Measurements from ENCODE around the gene HIPK2.

Gene HIPK2

GRCh38 chr7:139732471-139733167, 45.2 kb downstream of the HIPK2 start:
- no peak for FAIRE-seq

GRCh38 chr7:139731802-139732470, 45.9 kb downstream of the HIPK2 start:
- no peak for FAIRE-seq

GRCh38 chr7:139730746-139731612, 46.8 kb downstream of the HIPK2 start:
- FAIRE-seq = no peak

- no peak for FAIRE-seq
Observed at GRCh38 chr7:139728203-139728602, 49.6 kb downstream of the HIPK2 start.

- no peak for FAIRE-seq
Observed at GRCh38 chr7:139727151-139727705, 50.6 kb downstream of the HIPK2 start.

- no peak for FAIRE-seq
Observed at GRCh38 chr7:139726485-139726869, 51.3 kb downstream of the HIPK2 start.

GRCh38 chr7:139725858-139726484, 51.8 kb downstream of the HIPK2 start:
- no peak for FAIRE-seq

GRCh38 chr7:139725077-139725476, 52.7 kb downstream of the HIPK2 start:
- no peak for FAIRE-seq

GRCh38 chr7:139722604-139723003, 55.2 kb downstream of the HIPK2 start:
- no peak for FAIRE-seq

- no peak for FAIRE-seq
Observed at GRCh38 chr7:139721821-139722220, 56.0 kb downstream of the HIPK2 start.

GRCh38 chr7:139721417-139721816, 56.4 kb downstream of the HIPK2 start:
- FAIRE-seq = no peak

GRCh38 chr7:139720705-139721231, 57.0 kb downstream of the HIPK2 start:
- FAIRE-seq = no peak

- no peak for FAIRE-seq
Observed at GRCh38 chr7:139720186-139720585, 57.6 kb downstream of the HIPK2 start.

GRCh38 chr7:139718859-139719258, 58.9 kb downstream of the HIPK2 start:
- FAIRE-seq = no peak

GRCh38 chr7:139718141-139718540, 59.7 kb downstream of the HIPK2 start:
- FAIRE-seq = no peak

- no peak for FAIRE-seq
Observed at GRCh38 chr7:139716156-139716942, 61.4 kb downstream of the HIPK2 start.

GRCh38 chr7:139715194-139715815, 62.5 kb downstream of the HIPK2 start:
- FAIRE-seq = no peak

- FAIRE-seq = no peak
Observed at GRCh38 chr7:139714163-139714901, 63.5 kb downstream of the HIPK2 start.

- no peak for FAIRE-seq
Observed at GRCh38 chr7:139713526-139714162, 64.2 kb downstream of the HIPK2 start.

GRCh38 chr7:139713061-139713460, 64.7 kb downstream of the HIPK2 start:
- FAIRE-seq = no peak

All from TTC549 (cell line).